ENCODE results near the gene KCNJ12. TPM values are rescaled to one million over a fixed set of nuclear protein-coding genes. Genes with fewer than 3 reads are reported as not detected.

KCNJ12 gene
- polyA plus RNA-seq, 2 of the 4 experiments (the other 2 are of a cell fraction), result 0.34 to 0.44 TPM

DNA sequence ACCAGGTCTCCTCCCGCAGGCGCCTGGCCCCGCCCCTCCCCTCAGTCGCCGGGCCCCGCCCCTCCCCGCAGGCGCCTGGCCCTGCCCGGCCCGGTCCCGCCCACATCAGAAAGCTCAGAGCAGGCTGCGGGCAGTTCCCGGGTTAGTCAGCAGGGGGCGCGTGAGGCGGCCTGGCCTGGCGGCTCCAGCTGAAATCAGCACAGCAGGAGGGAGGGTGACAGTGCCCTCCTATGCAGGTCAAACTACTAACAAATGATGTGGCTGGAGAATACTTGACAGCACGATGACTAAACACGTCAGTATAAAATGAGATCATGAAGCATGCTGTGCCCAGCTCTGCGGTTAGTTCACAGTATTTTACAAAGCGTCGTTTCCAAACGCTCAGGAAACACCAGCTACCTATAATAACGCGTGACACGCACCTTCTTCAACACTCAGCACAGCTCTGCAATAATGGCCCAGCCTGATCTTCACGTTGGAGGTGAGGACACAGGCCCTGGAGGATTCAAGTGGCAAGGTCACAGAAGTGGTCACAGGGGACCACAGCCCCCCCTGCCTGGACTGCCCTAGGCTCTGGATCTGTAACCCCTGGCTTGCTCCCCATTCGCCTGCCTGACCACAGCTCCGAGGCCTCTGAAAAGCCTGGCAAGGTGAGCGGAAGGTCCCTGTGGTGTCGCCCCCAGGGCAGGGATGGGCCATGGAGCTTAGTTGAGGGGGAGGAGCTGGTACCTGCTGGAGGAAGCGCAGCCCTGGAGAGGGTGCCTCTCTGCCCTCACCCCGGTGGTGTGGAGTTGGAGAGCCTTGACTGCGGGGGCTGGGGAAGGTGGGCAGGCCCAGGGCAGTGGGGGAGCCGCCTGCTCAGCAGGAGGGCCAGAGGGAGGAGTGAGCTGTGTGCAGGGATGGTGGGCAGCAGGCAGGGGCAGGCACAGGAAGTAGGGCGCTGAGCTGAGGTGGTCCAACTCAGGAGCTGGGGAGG is 81.2 kb downstream of the KCNJ12 start:
- H3K4me3 ChIP-seq, result no peak overlapping the region
- peaks cover 6% of the 10 kb centered on the region; the same call in 1 of the 3 replicates for H3K4me1 ChIP-seq
- DNase-seq (ENCODE audit: low read depth in 1 of 2, low spot score in 1 of 2), result peak; percentile 80 to 87
- peak; percentile 32 for FAIRE-seq
- peak overlapping the region; percentile 55 for H3K4me2 ChIP-seq
- ChIA-PET POLR2A (interaction anchor here (0.7 to 1.3 kb wide), 7 partner anchors 54 to 414 kb away, joined by 3 to 8 read pairs (median 4); no protein-coding TSS in a partner anchor), CTCF (interaction anchor here (0.6 to 8.0 kb wide), 46 partner anchors 10 to 1308 kb away, joined by 3 to 189 read pairs (median 5); partner anchors contain the start of gene DHRS7B)
- no peaks in the 10 kb centered on the region for H3K9me3 ChIP-seq
- ATAC-seq, result peak; percentile 80 to 91
- WGBS (ENCODE audit: missing lambda C conversion rate), result 11% methylated on average over 32 of the region's 36 CpGs
- TF ChIP-seq SMC3 (IDR thresholded peaks at IDR 0.05) (peak; percentile 94), CTCF (IDR thresholded peaks at IDR 0.05) (peak; percentile 91), ZNF302 (CRISPR knock-in tag; IDR thresholded peaks at IDR 0.05) (no peak), SREBF2 (IDR thresholded peaks at IDR 0.05) (no peak), EP300 (IDR thresholded peaks at IDR 0.05) (no peak), FOSB (CRISPR knock-in tag; IDR thresholded peaks at IDR 0.05) (no peak), TFCP2L1 (CRISPR knock-in tag; IDR thresholded peaks at IDR 0.05) (no peak), FOSL2 (IDR thresholded peaks at IDR 0.05) (no peak), FOSL2 (CRISPR knock-in tag; IDR thresholded peaks at IDR 0.05) (peak; percentile 44; the same call in 1 of the 2 replicates), ZSCAN20 (CRISPR knock-in tag; IDR thresholded peaks at IDR 0.05) (no peak), GATA3 (IDR thresholded peaks at IDR 0.05; ENCODE audit: borderline replicate concordance) (no peak), HOXA7 (CRISPR knock-in tag; IDR thresholded peaks at IDR 0.05) (no peak), CBX8 (IDR thresholded peaks at IDR 0.05) (no peak), NPAS2 (CRISPR knock-in tag; IDR thresholded peaks at IDR 0.05; ENCODE audit: borderline replicate concordance) (no peak), CEBPB (IDR thresholded peaks at IDR 0.05) (no peak), MAX (IDR thresholded peaks at IDR 0.05) (peak; percentile 57; the same call in 1 of the 2 replicates), ZC3H11A (IDR thresholded peaks at IDR 0.05) (no peak), POLR2A (IDR thresholded peaks at IDR 0.05; ENCODE audit: low read length) (no peak), POLR2AphosphoS2 (conservative IDR thresholded peaks at IDR 0.05; ENCODE audit: low read length) (no peak), BHLHE40 (IDR thresholded peaks at IDR 0.05; ENCODE audit: low read depth, low read length) (no peak), RCOR1 (IDR thresholded peaks at IDR 0.05; ENCODE audit: low read depth, low read length) (no peak), EHF (CRISPR knock-in tag; IDR thresholded peaks at IDR 0.05) (no peak), MYC (IDR thresholded peaks at IDR 0.05; ENCODE audit: borderline replicate concordance, low read length) (0 out of 2 replicates have a peak, but pooled peaks have one; percentile 33), ESRRA (IDR thresholded peaks at IDR 0.05; ENCODE audit: borderline replicate concordance, low read length) (no peak), RAD21 (conservative IDR thresholded peaks at IDR 0.05 in 1 of 2, IDR thresholded peaks at IDR 0.05 in 1 of 2) (peak; percentile 65 to 77), CHD2 (IDR thresholded peaks at IDR 0.05; ENCODE audit: low read length, partially characterized antibody) (no peak), RNF2 (IDR thresholded peaks at IDR 0.05; ENCODE audit: borderline replicate concordance, low read depth) (no peak), ZFP36 (IDR thresholded peaks at IDR 0.05; ENCODE audit: borderline replicate concordance, partially characterized antibody) (no peak)
- TF ChIP-seq, protein P1, sequence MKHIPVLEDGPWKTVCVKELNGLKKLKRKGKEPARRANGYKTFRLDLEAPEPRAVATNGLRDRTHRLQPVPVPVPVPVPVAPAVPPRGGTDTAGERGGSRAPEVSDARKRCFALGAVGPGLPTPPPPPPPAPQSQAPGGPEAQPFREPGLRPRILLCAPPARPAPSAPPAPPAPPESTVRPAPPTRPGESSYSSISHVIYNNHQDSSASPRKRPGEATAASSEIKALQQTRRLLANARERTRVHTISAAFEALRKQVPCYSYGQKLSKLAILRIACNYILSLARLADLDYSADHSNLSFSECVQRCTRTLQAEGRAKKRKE (CRISPR knock-in tag; IDR thresholded peaks at IDR 0.05; ENCODE audit: low read depth), result no peak
- TF ChIP-seq, protein P2, sequence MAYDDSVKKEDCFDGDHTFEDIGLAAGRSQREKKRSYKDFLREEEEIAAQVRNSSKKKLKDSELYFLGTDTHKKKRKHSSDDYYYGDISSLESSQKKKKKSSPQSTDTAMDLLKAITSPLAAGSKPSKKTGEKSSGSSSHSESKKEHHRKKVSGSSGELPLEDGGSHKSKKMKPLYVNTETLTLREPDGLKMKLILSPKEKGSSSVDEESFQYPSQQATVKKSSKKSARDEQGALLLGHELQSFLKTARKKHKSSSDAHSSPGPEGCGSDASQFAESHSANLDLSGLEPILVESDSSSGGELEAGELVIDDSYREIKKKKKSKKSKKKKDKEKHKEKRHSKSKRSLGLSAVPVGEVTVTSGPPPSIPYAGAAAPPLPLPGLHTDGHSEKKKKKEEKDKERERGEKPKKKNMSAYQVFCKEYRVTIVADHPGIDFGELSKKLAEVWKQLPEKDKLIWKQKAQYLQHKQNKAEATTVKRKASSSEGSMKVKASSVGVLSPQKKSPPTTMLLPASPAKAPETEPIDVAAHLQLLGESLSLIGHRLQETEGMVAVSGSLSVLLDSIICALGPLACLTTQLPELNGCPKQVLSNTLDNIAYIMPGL (CRISPR knock-in tag; IDR thresholded peaks at IDR 0.05; ENCODE audit: borderline replicate concordance), result no peak
- TF ChIP-seq, protein P3, sequence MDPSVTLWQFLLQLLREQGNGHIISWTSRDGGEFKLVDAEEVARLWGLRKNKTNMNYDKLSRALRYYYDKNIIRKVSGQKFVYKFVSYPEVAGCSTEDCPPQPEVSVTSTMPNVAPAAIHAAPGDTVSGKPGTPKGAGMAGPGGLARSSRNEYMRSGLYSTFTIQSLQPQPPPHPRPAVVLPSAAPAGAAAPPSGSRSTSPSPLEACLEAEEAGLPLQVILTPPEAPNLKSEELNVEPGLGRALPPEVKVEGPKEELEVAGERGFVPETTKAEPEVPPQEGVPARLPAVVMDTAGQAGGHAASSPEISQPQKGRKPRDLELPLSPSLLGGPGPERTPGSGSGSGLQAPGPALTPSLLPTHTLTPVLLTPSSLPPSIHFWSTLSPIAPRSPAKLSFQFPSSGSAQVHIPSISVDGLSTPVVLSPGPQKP (IDR thresholded peaks at IDR 0.05; ENCODE audit: low read depth, low read length), result no peak
- TF ChIP-seq, protein P4, sequence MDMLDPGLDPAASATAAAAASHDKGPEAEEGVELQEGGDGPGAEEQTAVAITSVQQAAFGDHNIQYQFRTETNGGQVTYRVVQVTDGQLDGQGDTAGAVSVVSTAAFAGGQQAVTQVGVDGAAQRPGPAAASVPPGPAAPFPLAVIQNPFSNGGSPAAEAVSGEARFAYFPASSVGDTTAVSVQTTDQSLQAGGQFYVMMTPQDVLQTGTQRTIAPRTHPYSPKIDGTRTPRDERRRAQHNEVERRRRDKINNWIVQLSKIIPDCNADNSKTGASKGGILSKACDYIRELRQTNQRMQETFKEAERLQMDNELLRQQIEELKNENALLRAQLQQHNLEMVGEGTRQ (IDR thresholded peaks at IDR 0.05), result no peak
- no peak overlapping the region for H3K27ac ChIP-seq

Data from A549 (cell line).